Thoracic aorta (tissue), 2 donors: ENCODE measurements around the gene ATXN1. TPM values are rescaled to one million over a fixed set of nuclear protein-coding genes. Genes with fewer than 3 reads are reported as not detected.
A peak's percentile ranks its signal among the peaks of the same experiment; 100 is the strongest.

ENCODE experiments used
- ATAC-seq: fragments of 150-250 bp; one replicate; pipeline ENCODE4 v1.8.0; 2017; ENCODE audit warnings: low read depth; ENCODE audit not compliant: insufficient number of reproducible peaks, low FRiP score
- DNase-seq: peaks from one replicate; pipeline ENCODE4 v3.0.0-alpha.2; 2020; ENCODE audit warnings: low spot score
- H3K27ac ChIP-seq, 2 donors: fragments of 200-600 bp; sonication (generic); 1 replicate in 1 of 2; 2 replicates in 1 of 2; pipeline ENCODE4 v1.5.1; 2016; ENCODE audit warnings: mild to moderate bottlenecking in 2 of 2, moderate library complexity in 2 of 2
- H3K27me3 ChIP-seq: fragments of 200-600 bp; sonication (generic); replicated peaks from 2 replicates; pipeline ENCODE4 v1.6.0; 2016; ENCODE audit warnings: mild to moderate bottlenecking; ENCODE audit not compliant: insufficient read depth
- H3K36me3 ChIP-seq: fragments of 200-600 bp; sonication (generic); one replicate; pipeline ENCODE4 v1.5.1; 2016
- H3K4me1 ChIP-seq, 2 donors: fragments of 200-600 bp; sonication (generic); 1 replicate in 1 of 2; 2 replicates in 1 of 2; pipeline versions ENCODE4 v1.5.1 to v1.6.0; 2016; ENCODE audit warnings: low read depth in 2 of 2, mild to moderate bottlenecking in 1 of 2; ENCODE audit not compliant: control insufficient read depth in 1 of 2
- H3K4me3 ChIP-seq: fragments of 200-600 bp; sonication (generic); 2 replicates; pipeline ENCODE4 v1.5.1; 2016; ENCODE audit warnings: mild to moderate bottlenecking
- H3K9me3 ChIP-seq: fragments of 200-600 bp; sonication (generic); 2 replicates; pipeline ENCODE4 v1.5.1; 2016
- total RNA-seq, 2 donors: library from RNA; depleted of rRNA; stranded (reverse); fragments of >200 nt; gene quantifications; one replicate each; pipeline versions ENCODE4 v1.1.0 to v1.2.3, GENCODE V29; 2016
- TF ChIP-seq, protein P1 (sequence below): fragments of 200-600 bp; sonication (generic); IDR thresholded peaks from one replicate; pipeline ENCODE4 v1.5.1; 2019; ENCODE audit warnings: antibody characterized with exemption

Gene ATXN1
- total RNA-seq, 2 donors from 2014 or later, result 59.8 to 62.4 TPM

DNA sequence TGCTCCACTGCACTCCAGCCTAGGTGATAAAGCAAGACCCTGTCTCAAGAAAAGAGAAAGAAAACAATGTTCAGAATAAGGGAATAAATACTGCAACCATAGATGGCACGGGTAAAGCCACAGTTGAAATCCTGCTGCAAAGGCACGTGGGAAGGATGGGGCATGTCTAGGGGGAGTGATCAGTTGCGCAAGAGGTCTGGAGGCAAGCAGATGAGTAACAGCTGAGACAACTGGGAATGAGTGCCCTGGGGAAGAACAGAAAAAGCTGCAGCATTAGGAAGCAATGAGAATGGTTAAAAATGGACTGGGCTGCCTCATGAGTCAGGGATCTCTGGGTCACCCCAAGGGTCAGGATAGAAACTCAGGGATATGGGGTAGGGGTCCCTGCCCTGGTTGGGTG is 426.6 kb downstream of the ATXN1 start:
- no peak overlapping the region for H3K27ac ChIP-seq
- H3K4me1 ChIP-seq, result peaks cover 34 to 52% of the 10 kb centered on the region in 2 donors
- H3K27me3 ChIP-seq, result no peaks in the 10 kb centered on the region
- DNase-seq (no peak), ATAC-seq (no peak)
- H3K4me3 ChIP-seq, result no peak overlapping the region
- TF ChIP-seq, protein P1, sequence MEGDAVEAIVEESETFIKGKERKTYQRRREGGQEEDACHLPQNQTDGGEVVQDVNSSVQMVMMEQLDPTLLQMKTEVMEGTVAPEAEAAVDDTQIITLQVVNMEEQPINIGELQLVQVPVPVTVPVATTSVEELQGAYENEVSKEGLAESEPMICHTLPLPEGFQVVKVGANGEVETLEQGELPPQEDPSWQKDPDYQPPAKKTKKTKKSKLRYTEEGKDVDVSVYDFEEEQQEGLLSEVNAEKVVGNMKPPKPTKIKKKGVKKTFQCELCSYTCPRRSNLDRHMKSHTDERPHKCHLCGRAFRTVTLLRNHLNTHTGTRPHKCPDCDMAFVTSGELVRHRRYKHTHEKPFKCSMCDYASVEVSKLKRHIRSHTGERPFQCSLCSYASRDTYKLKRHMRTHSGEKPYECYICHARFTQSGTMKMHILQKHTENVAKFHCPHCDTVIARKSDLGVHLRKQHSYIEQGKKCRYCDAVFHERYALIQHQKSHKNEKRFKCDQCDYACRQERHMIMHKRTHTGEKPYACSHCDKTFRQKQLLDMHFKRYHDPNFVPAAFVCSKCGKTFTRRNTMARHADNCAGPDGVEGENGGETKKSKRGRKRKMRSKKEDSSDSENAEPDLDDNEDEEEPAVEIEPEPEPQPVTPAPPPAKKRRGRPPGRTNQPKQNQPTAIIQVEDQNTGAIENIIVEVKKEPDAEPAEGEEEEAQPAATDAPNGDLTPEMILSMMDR, result no peak
- H3K9me3 ChIP-seq, result no peaks in the 10 kb centered on the region
- no peaks in the 10 kb centered on the region for H3K36me3 ChIP-seq

DNA sequence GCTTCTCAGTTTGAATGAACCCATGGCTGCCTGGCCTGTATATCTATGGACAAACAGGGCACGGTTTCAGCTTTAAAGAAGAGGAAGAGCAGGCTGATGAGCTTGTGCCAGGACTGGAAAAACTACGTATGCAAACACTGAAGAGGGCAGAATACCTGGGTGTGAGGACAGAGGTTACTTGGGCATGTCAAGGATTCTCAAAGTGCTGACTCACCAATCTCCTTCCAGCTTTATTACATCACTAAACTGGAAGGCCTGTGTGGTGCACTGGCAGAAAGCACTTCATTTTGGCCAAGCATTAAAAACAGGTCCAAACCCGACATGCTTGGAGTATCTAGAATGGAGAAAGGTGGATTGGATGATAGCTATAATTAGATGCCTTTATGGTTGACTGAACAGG is 427.7 kb downstream of the ATXN1 start:
- Histone ChIP-seq H3K9me3 (no peaks in the 10 kb centered on the region), H3K36me3 (no peaks in the 10 kb centered on the region), H3K4me3 (no peak overlapping the region), H3K27ac (no peak overlapping the region), H3K4me1 (peaks cover 30 to 41% of the 10 kb centered on the region in 2 donors), H3K27me3 (no peaks in the 10 kb centered on the region)
- DNase-seq (no peak), ATAC-seq (no peak)
- TF ChIP-seq, protein P1, result no peak

DNA sequence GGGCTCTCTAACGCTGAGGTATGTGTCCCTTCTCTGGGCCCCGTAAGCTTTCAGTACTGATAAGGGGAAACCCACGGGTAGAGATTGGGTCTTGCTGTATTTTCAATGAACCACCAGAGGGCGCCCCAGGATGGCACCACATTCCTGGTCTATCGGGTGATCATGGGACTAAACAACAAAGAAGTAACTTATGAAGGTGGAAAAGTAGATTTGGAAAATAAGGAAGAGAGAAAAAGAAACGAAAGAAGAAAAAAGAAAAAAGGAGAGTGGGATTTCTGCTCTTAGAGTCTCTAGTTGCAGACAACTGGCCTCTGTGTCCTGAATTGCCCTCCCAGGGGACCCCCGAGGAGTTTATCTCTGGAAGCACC is 429.1 kb downstream of the ATXN1 start:
- DNase-seq (no peak), ATAC-seq (no peak)
- Histone ChIP-seq H3K4me3 (peak overlapping the region; percentile 23), H3K4me1 (peaks cover 17 to 28% of the 10 kb centered on the region in 2 donors), H3K36me3 (peaks cover 4% of the 10 kb centered on the region), H3K27me3 (no peaks in the 10 kb centered on the region), H3K9me3 (no peaks in the 10 kb centered on the region), H3K27ac (no peak overlapping the region)
- TF ChIP-seq, protein P1, result peak; percentile 92

- Histone ChIP-seq H3K36me3 (peaks cover 6% of the 10 kb centered on the region), H3K9me3 (no peaks in the 10 kb centered on the region), H3K4me1 (peaks cover 11 to 22% of the 10 kb centered on the region in 2 donors), H3K4me3 (peak overlapping the region; percentile 23), H3K27me3 (no peaks in the 10 kb centered on the region), H3K27ac (no peak overlapping the region)
- ATAC-seq, result no peak
- TF ChIP-seq, protein P1, result peak; percentile 89
- DNase-seq, result no peak
These were observed 429.7 kb downstream of the ATXN1 start for GRCh38 chr6:16331384-16332174.

DNA sequence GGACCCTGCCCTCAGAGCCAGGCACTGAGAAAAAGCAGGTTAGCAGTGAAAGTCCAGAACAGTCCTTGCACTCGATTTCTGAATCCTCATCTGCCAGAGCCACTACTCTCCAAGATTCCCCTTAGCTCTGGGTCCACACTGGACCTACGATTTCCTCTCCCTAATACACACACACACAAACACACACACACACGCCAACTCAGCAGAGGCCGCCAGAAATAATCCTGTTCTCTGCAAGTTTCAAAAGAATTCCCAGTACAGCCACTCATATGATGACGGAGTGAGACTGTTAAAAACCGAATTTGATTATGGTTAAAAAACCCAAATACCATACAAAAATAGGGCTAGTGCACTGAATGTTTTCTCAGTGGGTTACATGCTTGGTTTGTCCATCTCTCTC is 432.0 kb downstream of the ATXN1 start:
- Histone ChIP-seq H3K4me1 (peaks cover 11 to 18% of the 10 kb centered on the region in 2 donors), H3K36me3 (peaks cover 13% of the 10 kb centered on the region), H3K27ac (no peak overlapping the region), H3K9me3 (no peaks in the 10 kb centered on the region), H3K27me3 (no peaks in the 10 kb centered on the region), H3K4me3 (no peak overlapping the region)
- TF ChIP-seq, protein P1, result no peak
- ATAC-seq, result no peak
- DNase-seq, result no peak
